Fibroblast of skin of back (primary cell): Measurements from ENCODE around the gene UGT3A2.
"Not testable (repeated sequence)": the region's sequence is repeated elsewhere in the genome, so short reads cannot be mapped to it uniquely, and the experiment has no call there.

Experiments
- DNase-seq: peaks from one replicate; pipeline ENCODE4 v3.0.0-alpha.2; 2013

The UGT3A2 gene

GRCh38 chr5:36052538-36052937 lies 14.1 kb downstream of the UGT3A2 start:
- peak; percentile 9 for DNase-seq

- no peak for DNase-seq
Observed at GRCh38 chr5:36049949-36050348, 16.7 kb downstream of the UGT3A2 start.

GRCh38 chr5:36047384-36048160 lies 19.1 kb downstream of the UGT3A2 start:
- no peak for DNase-seq

GRCh38 chr5:36045895-36046294 lies 20.8 kb downstream of the UGT3A2 start:
- DNase-seq, result no peak

- no peak for DNase-seq
Observed at GRCh38 chr5:36041537-36041845, 25.2 kb downstream of the UGT3A2 start.

- DNase-seq, result no peak
Observed at GRCh38 chr5:36040651-36041536, 25.8 kb downstream of the UGT3A2 start.

- DNase-seq, result no peak
Observed at GRCh38 chr5:36035696-36036095, 31.0 kb downstream of the UGT3A2 start.

- not testable (repeated sequence) for DNase-seq
Observed at GRCh38 chr5:36034536-36035134, 32.0 kb downstream of the UGT3A2 start.

GRCh38 chr5:36033486-36033885 lies 33.2 kb downstream of the UGT3A2 start:
- DNase-seq, result no peak

- DNase-seq, result no peak
Observed at GRCh38 chr5:36033047-36033446, 33.6 kb downstream of the UGT3A2 start.

GRCh38 chr5:36031223-36031622 lies 35.5 kb downstream of the UGT3A2 start:
- no peak for DNase-seq

GRCh38 chr5:36029914-36030313 lies 36.8 kb downstream of the UGT3A2 start:
- DNase-seq, result no peak

GRCh38 chr5:36028816-36029465 lies 37.7 kb downstream of the UGT3A2 start:
- DNase-seq, result no peak

GRCh38 chr5:36027711-36028110 lies 39.0 kb downstream of the UGT3A2 start:
- DNase-seq, result no peak

GRCh38 chr5:36026706-36027465 lies 39.8 kb downstream of the UGT3A2 start:
- DNase-seq, result no peak

- DNase-seq, result not testable (repeated sequence)
Observed at GRCh38 chr5:36022246-36022645, 44.4 kb downstream of the UGT3A2 start.

GRCh38 chr5:36019584-36019983 lies 47.1 kb downstream of the UGT3A2 start:
- DNase-seq, result not testable (repeated sequence)

GRCh38 chr5:36017622-36018021 lies 49.1 kb downstream of the UGT3A2 start:
- no peak for DNase-seq

- no peak for DNase-seq
Observed at GRCh38 chr5:36017004-36017403, 49.7 kb downstream of the UGT3A2 start.

- DNase-seq, result no peak
Observed at GRCh38 chr5:36013182-36013581, 53.5 kb downstream of the UGT3A2 start.

- DNase-seq, result no peak
Observed at GRCh38 chr5:36009698-36010097, 57.0 kb downstream of the UGT3A2 start.

- DNase-seq, result no peak
Observed at GRCh38 chr5:36007366-36007765, 59.3 kb downstream of the UGT3A2 start.
